HG02970 (cell line): ENCODE measurements around the gene C1S.

Experiments
- ATAC-seq: cut with Tn5 transposase; IDR thresholded peaks from one replicate; pipeline ENCODE4 v1.9.1; 2021; ENCODE audit warnings: mild to moderate bottlenecking, moderate library complexity, moderate number of reproducible peaks; ENCODE audit not compliant: unreplicated experiment, low FRiP score

Gene C1S

GRCh38 chr12:7073946-7074345 lies 13.4 kb downstream of the C1S start:
- ATAC-seq, result no peak

GRCh38 chr12:7075518-7075917 lies 15.0 kb downstream of the C1S start:
- no peak for ATAC-seq

- no peak for ATAC-seq
Measured at GRCh38 chr12:7075939-7076338, 15.4 kb downstream of the C1S start.

- ATAC-seq, result no peak
Measured at GRCh38 chr12:7076493-7076892, 16.0 kb downstream of the C1S start.

- ATAC-seq, result no peak
Measured at GRCh38 chr12:7078163-7078562, 17.6 kb downstream of the C1S start.

- ATAC-seq, result no peak
Measured at GRCh38 chr12:7079826-7080125, 19.3 kb downstream of the C1S start.

- no peak for ATAC-seq
Measured at GRCh38 chr12:7081037-7081436, 20.5 kb downstream of the C1S start.

- ATAC-seq, result no peak
Measured at GRCh38 chr12:7083125-7083524, 22.6 kb downstream of the C1S start.

GRCh38 chr12:7089196-7089871 lies 28.8 kb downstream of the C1S start:
- no peak for ATAC-seq

- ATAC-seq, result no peak
Measured at GRCh38 chr12:7090222-7090998, 29.9 kb downstream of the C1S start.

- no peak for ATAC-seq
Measured at GRCh38 chr12:7091171-7091570, 30.7 kb downstream of the C1S start.

- no peak for ATAC-seq
Measured at GRCh38 chr12:7091660-7092228, 31.2 kb downstream of the C1S start.

- no peak for ATAC-seq
Measured at GRCh38 chr12:7092229-7092985, 31.9 kb downstream of the C1S start, which contains the start of gene C1R. Gene C1R (minus strand): TSS chr12:7092445. CDS start chr12:7092388, 57 bp downstream.

- no peak for ATAC-seq
Measured at GRCh38 chr12:7092986-7093460, 32.5 kb downstream of the C1S start.

- no peak for ATAC-seq
Measured at GRCh38 chr12:7093486-7093885, 33.0 kb downstream of the C1S start.

- ATAC-seq, result no peak
Measured at GRCh38 chr12:7093892-7094291, 33.4 kb downstream of the C1S start.

- ATAC-seq, result no peak
Measured at GRCh38 chr12:7096006-7096932, 35.8 kb downstream of the C1S start.

- no peak for ATAC-seq
Measured at GRCh38 chr12:7096979-7097378, 36.5 kb downstream of the C1S start.

- no peak for ATAC-seq
Measured at GRCh38 chr12:7099290-7099996, 38.9 kb downstream of the C1S start.
